HEK293T (cell line): Measurements from ENCODE around the gene CATSPER4.

Experiments used
- BHLHE40 ChIP-seq: fragments of 450-650 bp; IDR thresholded peaks from 2 replicates; pipeline ENCODE4 v1.6.1; 2016; ENCODE audit warnings: mild to moderate bottlenecking, moderate library complexity, borderline replicate concordance
- ELF4 ChIP-seq: fragments of 450-650 bp; IDR thresholded peaks from 2 replicates; pipeline ENCODE4 v1.6.1; 2017; ENCODE audit warnings: antibody characterized with exemption
- FOXM1 ChIP-seq: fragments of 450-650 bp; IDR thresholded peaks from 2 replicates; pipeline ENCODE4 v1.6.1; 2017; ENCODE audit warnings: mild to moderate bottlenecking, borderline replicate concordance
- LEF1 ChIP-seq: fragments of 450-650 bp; IDR thresholded peaks from 2 replicates; pipeline ENCODE4 v1.6.1; 2017; ENCODE audit warnings: mild to moderate bottlenecking, borderline replicate concordance

DNA sequence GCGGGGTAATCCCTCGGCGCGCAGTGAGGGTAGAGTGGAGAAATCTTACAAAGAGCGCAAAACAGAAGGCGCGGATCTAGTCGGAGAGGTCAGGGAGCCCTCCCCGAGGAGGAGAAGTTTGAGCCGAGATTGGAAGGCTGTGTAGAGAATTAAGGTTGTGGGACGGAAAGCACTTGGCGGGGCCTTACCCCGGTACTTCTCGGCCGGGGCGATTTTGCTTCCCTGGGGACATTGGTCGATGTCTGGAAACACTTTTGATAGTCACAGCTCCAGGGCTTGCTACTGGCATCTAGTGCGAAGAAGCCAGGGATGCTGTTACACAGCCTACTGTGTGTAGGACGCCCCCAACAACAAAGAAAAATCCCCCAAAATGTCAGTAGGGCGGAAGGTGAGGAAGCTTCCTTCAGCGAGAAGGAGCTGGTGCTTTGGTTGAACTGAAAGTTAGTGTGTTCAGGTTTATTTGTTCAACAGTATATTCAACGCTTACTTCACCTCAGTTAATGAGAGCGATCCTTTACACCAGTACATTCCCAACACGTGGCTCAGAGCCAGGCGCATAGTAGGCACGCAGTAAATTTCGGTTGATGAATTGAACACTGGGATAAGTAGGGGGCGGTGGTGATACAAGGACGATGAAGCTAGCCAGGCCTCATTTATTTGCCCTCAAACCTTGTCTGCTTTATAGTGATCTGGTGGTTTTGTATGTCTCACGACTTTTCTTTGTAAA, 44.4 kb downstream of the CATSPER4 start:
- TF ChIP-seq ELF4 (no peak), LEF1 (no peak), BHLHE40 (no peak), FOXM1 (no peak)
